DOHH2 (cell line): ENCODE measurements around the gene RHCG.
"Not testable (repeated sequence)": the region's sequence is repeated elsewhere in the genome, so short reads cannot be mapped to it uniquely, and the experiment has no call there.

Experiments used
- H3F3A ChIP-seq: fragments of 200-600 bp; sonication (generic), shearing (Covaris generic); 2 replicates; pipeline ENCODE4 v1.6.0; 2016; ENCODE audit warnings: antibody characterized with exemption, mild to moderate bottlenecking; ENCODE audit not compliant: control insufficient read depth, insufficient read depth
- H3K27ac ChIP-seq: fragments of 200-600 bp; sonication (generic); 2 replicates; pipeline ENCODE4 v1.5.1; 2014; ENCODE audit warnings: low read depth, mild to moderate bottlenecking, low read length, moderate library complexity
- H3K27me3 ChIP-seq: fragments of 200-600 bp; sonication (generic); 2 replicates; pipeline ENCODE4 v1.6.1; 2014; ENCODE audit warnings: mild to moderate bottlenecking, low read length, mixed read lengths; ENCODE audit not compliant: control insufficient read depth
- H3K36me3 ChIP-seq: fragments of 200-600 bp; sonication (generic); 2 replicates; pipeline ENCODE4 v1.6.1; 2014; ENCODE audit warnings: mild to moderate bottlenecking, low read length, moderate library complexity, mixed read lengths; ENCODE audit not compliant: control insufficient read depth
- H3K4me1 ChIP-seq: fragments of 200-600 bp; sonication (generic); 2 replicates; pipeline ENCODE4 v1.6.1; 2014; ENCODE audit warnings: mild to moderate bottlenecking, low read length, mixed read lengths; ENCODE audit not compliant: control insufficient read depth
- H3K4me2 ChIP-seq: fragments of 200-600 bp; sonication (generic); 2 replicates; pipeline ENCODE4 v1.6.0; 2014; ENCODE audit warnings: mild to moderate bottlenecking, low read length, moderate library complexity
- H3K4me3 ChIP-seq: fragments of 200-600 bp; sonication (generic); 2 replicates; pipeline ENCODE4 v1.5.1; 2014; ENCODE audit warnings: mild to moderate bottlenecking, low read length, mixed read lengths
- H3K79me2 ChIP-seq: fragments of 200-600 bp; sonication (generic); 2 replicates; pipeline ENCODE4 v1.6.1; 2014; ENCODE audit warnings: mild to moderate bottlenecking, low read length, mixed read lengths; ENCODE audit not compliant: control insufficient read depth
- H3K9me2 ChIP-seq: fragments of 200-600 bp; sonication (generic); replicated peaks from 2 replicates; pipeline ENCODE4 v1.6.1; 2014; ENCODE audit warnings: mild to moderate bottlenecking, low read length, mixed read lengths; ENCODE audit not compliant: control insufficient read depth
- H3K9me3 ChIP-seq: fragments of 200-600 bp; sonication (generic); 2 replicates; pipeline ENCODE4 v1.6.1; 2014; ENCODE audit warnings: antibody characterized with exemption, low read length, mixed read lengths; ENCODE audit not compliant: control insufficient read depth, insufficient read depth
- H4K20me1 ChIP-seq: fragments of 200-600 bp; sonication (generic); 2 replicates; pipeline ENCODE4 v1.6.0; 2014; ENCODE audit warnings: low read depth, mild to moderate bottlenecking, antibody characterized with exemption, low read length, moderate library complexity; ENCODE audit not compliant: control insufficient read depth, insufficient read depth
- CTCF ChIP-seq: fragments of 200-600 bp; sonication (generic); IDR thresholded peaks from one replicate; pipeline ENCODE4 v1.5.1; 2014; ENCODE audit warnings: antibody characterized with exemption, mild to moderate bottlenecking, low read depth, low read length; ENCODE audit not compliant: poor library complexity, severe bottlenecking
- EZH2phosphoT487 ChIP-seq: fragments of 200-600 bp; sonication (generic); IDR thresholded peaks from 2 replicates; pipeline ENCODE4 v1.6.1; 2017; ENCODE audit warnings: borderline replicate concordance, mild to moderate bottlenecking, antibody characterized with exemption, low read length, moderate library complexity, mixed read lengths

Gene RHCG

GRCh38 chr15:89469426-89470096, 26.8 kb downstream of the RHCG start:
- Histone ChIP-seq H3K27me3 (no peaks in the 10 kb centered on the region; the same call in 1 of the 2 replicates), H3K36me3 (no peaks in the 10 kb centered on the region), H3K9me2 (no peaks in the 10 kb centered on the region), H3F3A (no peaks in the 10 kb centered on the region), H3K4me3 (no peak overlapping the region), H3K9me3 (no peaks in the 10 kb centered on the region), H4K20me1 (no peaks in the 10 kb centered on the region), H3K79me2 (no peaks in the 10 kb centered on the region), H3K4me1 (peaks cover 4% of the 10 kb centered on the region; the same call in 1 of the 2 replicates), H3K27ac (no peak overlapping the region), H3K4me2 (no peak overlapping the region)
- TF ChIP-seq CTCF (no peak), EZH2phosphoT487 (no peak)

- H3F3A ChIP-seq, H4K20me1 ChIP-seq, H3K27me3 ChIP-seq, H3K27ac ChIP-seq, H3K9me2 ChIP-seq, H3K36me3 ChIP-seq, H3K4me1 ChIP-seq, H3K9me3 ChIP-seq, H3K79me2 ChIP-seq, H3K4me2 ChIP-seq, H3K4me3 ChIP-seq: not testable (repeated sequence)
Observed at GRCh38 chr15:89468813-89469212, 27.6 kb downstream of the RHCG start.

- Histone ChIP-seq H4K20me1 (no peaks in the 10 kb centered on the region), H3K4me2 (no peak overlapping the region), H3K27me3 (peaks cover 3% of the 10 kb centered on the region), H3K9me2 (no peaks in the 10 kb centered on the region), H3K79me2 (no peaks in the 10 kb centered on the region), H3K36me3 (no peaks in the 10 kb centered on the region), H3K4me1 (no peaks in the 10 kb centered on the region), H3K9me3 (no peaks in the 10 kb centered on the region), H3K27ac (no peak overlapping the region), H3F3A (no peaks in the 10 kb centered on the region), H3K4me3 (no peak overlapping the region)
- TF ChIP-seq EZH2phosphoT487 (no peak), CTCF (no peak)
Observed at GRCh38 chr15:89463113-89463512, 33.3 kb downstream of the RHCG start.

- H3K4me2 ChIP-seq = no peak overlapping the region
Observed at GRCh38 chr15:89462198-89462912, 34.0 kb downstream of the RHCG start.

More at GRCh38 chr15:89462198-89462912, 34.0 kb downstream of the RHCG start:
- Histone ChIP-seq H3K27me3 (peaks cover 3% of the 10 kb centered on the region), H3K9me3 (peaks cover 3% of the 10 kb centered on the region), H3K36me3 (no peaks in the 10 kb centered on the region), H3K27ac (no peak overlapping the region), H3K79me2 (no peaks in the 10 kb centered on the region), H3K4me1 (no peaks in the 10 kb centered on the region; the same call in 1 of the 2 replicates), H3F3A (no peaks in the 10 kb centered on the region), H3K9me2 (no peaks in the 10 kb centered on the region), H3K4me3 (no peak overlapping the region), H4K20me1 (no peaks in the 10 kb centered on the region)
- no peak for TF ChIP-seq CTCF
- TF ChIP-seq EZH2phosphoT487 = no peak
